Ecto neural progenitor cell (in vitro differentiated cells): ENCODE results near the gene CNEP1R1.

ENCODE experiments used
- DNase-seq: peaks from one replicate; pipeline ENCODE4 v3.0.0-alpha.2; 2018; ENCODE audit warnings: low spot score

Gene CNEP1R1

GRCh38 chr16:50017553-50017952 lies 7.5 kb upstream of the CNEP1R1 start:
- no peak for DNase-seq

DNA sequence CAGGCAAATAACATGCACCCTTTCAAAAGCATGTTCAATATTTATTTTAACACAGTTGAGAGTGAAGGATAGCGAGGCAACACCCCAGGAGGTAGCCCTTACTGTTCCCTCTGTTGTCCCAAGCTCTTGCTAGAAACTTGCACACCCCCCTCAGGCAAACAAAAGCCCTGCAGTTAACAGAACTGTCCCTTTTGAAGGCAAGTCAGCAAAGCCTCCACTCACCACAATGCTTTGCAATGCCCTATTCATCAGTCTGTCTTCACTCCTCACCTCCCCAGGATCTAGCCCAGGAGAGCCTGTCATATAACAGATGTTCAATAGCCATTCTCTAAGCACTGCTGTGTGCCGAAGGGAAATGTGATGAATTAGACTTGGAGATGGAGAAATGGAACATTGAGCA lies 3.5 kb upstream of the CNEP1R1 start:
- DNase-seq = no peak

- no peak for DNase-seq
These were observed 1.4 kb upstream of the CNEP1R1 start for GRCh38 chr16:50023641-50024040.

DNA sequence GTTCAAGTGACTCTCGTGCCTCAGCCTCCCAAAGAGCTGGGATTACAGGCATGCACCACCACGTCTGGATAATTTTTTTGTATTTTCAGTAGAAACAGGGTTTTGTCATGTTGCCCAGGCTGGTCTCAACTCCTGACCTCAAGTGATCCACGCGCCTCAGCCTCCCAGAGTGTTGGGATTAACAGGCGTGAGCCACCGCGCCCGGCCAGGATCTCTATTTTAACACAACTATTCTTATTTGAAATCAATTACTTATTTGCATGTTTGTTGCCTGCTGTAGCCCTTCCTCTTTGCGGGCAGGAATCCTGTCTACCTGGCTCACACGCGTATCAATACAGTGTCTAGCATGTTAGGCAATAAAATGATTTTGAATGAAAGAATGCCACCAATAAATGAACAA lies 818 bp upstream of the CNEP1R1 start:
- no peak for DNase-seq

- DNase-seq = no peak
These were observed 509 bp downstream of the CNEP1R1 start for GRCh38 chr16:50025537-50025931.

GRCh38 chr16:50027829-50028228 lies 2.8 kb downstream of the CNEP1R1 start:
- no peak for DNase-seq

DNA sequence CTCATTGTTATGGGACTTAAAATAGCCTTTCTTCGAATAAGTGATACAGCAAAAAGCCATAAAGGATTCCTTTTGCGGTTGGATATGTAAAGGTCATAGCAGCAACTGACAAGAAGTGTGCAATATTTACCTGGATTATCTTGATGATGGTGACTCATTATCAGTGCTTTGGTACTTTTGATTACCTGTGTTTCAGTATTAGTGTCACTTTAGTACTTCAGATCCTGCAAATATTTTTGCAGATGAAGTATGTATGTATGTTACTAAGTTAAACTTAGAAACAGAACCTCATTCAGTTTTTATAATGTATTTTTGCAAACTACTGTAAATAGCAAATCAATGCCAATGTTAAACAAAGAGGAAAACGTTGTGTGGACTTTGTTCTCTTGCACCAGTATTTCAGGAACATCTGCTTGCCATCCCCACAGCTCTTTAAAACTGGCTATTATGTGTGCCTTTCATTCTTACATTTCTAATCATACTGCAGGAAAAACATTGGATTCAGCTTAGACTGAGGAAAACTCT lies 10.5 kb downstream of the CNEP1R1 start:
- DNase-seq = no peak

DNA sequence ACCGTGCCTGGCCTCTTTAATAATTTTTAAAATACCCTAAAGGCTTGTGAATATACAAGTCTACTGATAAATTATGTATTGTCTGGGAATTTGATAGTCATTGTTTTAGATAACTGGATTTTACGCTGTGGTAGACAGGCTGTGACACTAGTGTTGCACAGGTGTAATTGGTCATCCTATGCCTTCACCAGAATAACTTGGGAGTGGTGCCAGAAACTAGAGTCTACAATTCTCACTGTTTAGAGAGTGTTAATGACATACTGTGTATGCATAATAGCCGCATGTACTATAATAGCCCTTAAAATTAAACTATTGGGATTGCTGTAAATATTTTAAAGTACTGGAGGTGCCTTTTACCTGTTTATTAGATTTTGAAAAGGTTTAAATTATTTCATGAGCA lies 11.4 kb downstream of the CNEP1R1 start:
- no peak for DNase-seq

DNA sequence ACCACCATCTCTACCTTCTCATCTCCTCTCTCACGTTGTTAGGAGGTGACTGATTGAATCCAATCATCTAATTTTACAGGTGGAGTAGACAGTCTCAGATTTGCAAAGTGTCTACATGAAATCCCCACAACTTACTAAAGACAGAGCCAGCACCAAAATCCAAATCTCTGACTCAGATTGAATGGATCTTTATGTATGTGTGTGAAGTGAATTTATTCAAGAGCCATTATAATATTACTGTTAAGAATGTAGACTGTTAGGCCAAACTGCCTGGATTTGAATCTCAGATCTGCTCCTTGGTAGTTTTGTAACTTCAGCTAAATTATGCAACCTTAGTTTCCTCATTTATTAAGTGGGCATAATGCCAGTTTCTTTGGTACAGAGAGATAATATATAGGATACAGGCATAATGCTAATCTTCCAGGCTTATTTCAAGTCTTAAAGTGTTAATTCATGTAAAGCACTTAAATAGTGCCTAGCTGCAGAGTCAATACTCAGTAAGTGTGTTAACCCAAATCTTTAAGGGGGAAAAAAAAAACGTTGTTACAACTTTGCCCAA lies 12.7 kb downstream of the CNEP1R1 start:
- no peak for DNase-seq

DNA sequence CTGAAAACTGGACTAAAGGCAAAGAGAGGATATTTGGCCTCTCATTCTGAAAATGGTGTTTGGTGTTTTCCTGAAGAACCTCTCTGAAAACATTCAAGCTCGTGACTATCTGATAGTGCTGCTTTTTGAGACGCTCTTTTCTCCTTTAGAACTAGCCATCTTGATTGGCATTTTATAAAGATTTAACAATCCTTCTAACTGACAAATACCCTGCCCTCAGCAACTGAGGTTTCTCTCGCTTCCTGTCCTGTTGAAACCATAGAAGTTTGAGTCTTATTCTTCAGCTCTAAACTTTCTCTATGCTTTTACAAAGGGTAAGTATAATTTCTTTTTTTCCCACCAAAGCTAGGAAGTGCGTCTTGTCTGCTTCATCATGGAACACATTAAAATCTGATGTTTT lies 13.3 kb downstream of the CNEP1R1 start:
- no peak for DNase-seq

GRCh38 chr16:50038756-50039529 lies 13.9 kb downstream of the CNEP1R1 start:
- DNase-seq = no peak

GRCh38 chr16:50040018-50040417 lies 15.0 kb downstream of the CNEP1R1 start:
- DNase-seq = no peak

DNA sequence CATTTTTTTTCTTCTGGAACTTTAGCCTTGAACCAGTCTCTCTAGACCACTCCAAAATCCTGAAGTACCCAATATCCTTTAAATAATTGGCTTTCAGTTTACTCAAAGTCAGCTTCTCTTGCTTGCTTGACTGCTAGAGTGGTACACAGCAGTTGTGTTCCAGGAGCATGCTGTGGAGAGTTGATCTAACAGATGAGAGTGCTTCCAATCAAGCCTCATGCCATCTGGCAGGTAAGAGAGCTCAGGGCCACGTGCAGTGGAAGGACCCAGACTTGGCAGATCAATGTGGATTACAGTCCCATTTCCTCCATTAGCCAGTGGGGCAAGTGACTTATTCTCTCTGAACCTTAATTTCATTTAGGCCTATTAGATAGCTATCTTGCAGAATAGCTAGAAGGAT lies 15.7 kb downstream of the CNEP1R1 start:
- DNase-seq = no peak

DNA sequence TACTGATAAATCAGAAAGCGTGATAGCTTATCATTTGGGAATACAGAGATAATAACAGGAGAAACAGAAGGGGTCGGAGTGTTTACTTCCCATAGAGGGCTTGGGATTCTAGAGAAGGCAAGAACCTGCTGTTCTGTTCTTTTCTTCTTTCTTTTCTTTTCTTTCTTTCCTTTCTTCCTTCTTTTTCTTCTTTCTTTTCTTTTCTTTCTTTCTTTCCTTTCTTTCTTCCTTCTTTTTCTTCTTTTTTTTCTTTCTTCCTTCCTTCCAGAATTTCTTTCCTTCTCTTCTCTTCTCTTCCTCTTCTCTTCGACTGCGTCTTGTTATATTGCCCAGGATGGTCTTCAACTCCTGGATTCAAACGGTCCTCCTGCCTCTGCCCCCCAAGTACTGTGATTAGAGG lies 18.3 kb downstream of the CNEP1R1 start:
- DNase-seq = no peak

DNA sequence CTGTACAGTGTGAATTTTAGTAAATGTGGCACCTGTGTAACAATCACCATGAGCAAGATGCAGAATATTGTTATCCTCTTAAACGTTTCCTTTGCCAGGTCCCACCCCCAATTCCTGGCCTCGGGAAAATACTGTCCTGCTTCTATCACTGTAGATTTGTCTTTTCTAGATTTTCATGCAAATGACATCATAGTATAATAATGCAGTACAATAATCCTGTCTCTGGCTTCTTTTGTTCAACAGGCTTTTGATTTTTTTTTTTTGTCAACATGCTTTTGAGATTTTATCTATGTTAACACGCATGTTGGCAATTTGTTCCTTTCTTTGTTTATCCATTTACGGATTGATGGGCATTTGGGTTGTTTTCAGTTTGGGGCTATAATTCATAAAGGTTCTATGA lies 20.4 kb downstream of the CNEP1R1 start:
- DNase-seq = no peak

- DNase-seq = no peak
These were observed 21.8 kb downstream of the CNEP1R1 start for GRCh38 chr16:50046853-50047252.

GRCh38 chr16:50047864-50048263 lies 22.8 kb downstream of the CNEP1R1 start:
- DNase-seq = no peak

DNA sequence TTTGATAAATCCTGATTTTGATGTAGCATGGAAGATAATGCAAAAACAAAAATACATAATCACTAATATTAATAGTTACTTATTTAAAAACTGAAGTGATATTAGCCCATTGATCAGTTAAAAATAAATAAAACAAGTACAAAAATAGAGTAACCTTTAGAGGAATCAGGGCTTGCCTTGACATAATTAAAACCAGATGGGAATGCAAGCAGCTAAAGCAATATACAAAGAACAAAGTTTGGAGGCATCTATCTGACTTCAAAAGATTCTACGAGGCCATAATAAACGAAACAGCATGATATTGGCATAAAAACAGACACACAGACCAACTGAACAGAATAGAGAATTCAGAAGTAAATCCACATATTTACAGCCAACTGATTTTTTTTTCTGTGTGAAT lies 25.8 kb downstream of the CNEP1R1 start:
- no peak for DNase-seq

GRCh38 chr16:50056226-50056625 lies 31.2 kb downstream of the CNEP1R1 start:
- DNase-seq = no peak

GRCh38 chr16:50058091-50058771 lies 33.2 kb downstream of the CNEP1R1 start:
- no peak for DNase-seq

- DNase-seq = no peak
These were observed 34.1 kb downstream of the CNEP1R1 start for GRCh38 chr16:50059111-50059510.

- no peak for DNase-seq
These were observed 34.6 kb downstream of the CNEP1R1 start for GRCh38 chr16:50059669-50060068.

DNA sequence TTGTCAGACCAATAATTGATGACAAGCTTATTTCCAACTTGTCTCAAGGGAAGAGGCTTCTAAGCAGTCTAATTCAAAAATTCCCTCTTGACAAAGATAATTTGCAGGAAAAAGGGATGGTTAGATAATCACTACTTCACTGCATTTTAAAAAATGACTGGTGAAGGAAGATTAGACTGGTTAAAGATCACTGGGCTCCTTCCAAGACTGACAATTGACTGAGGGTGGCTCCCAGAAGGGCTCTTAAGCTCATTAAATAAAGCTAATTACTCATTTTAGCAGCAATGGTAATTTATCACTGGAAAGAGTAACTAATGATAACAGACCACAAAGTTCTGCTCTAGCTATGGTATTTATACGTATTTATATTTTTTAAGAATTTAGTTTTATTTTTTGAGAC lies 36.3 kb downstream of the CNEP1R1 start:
- no peak for DNase-seq
